AG09319 (cell line): ENCODE measurements around the gene OSMR.

Experiments
- DNase-seq: peaks from one replicate; pipeline ENCODE4 v3.0.0-alpha.2; 2010; ENCODE audit warnings: low read depth; ENCODE audit errors: extremely low read depth
- CTCF ChIP-seq: IDR thresholded peaks from 2 replicates; pipeline ENCODE4 v1.5.1; 2011; ENCODE audit warnings: low read depth, mild to moderate bottlenecking, inconsistent platforms, low read length, moderate library complexity

Gene OSMR

DNA sequence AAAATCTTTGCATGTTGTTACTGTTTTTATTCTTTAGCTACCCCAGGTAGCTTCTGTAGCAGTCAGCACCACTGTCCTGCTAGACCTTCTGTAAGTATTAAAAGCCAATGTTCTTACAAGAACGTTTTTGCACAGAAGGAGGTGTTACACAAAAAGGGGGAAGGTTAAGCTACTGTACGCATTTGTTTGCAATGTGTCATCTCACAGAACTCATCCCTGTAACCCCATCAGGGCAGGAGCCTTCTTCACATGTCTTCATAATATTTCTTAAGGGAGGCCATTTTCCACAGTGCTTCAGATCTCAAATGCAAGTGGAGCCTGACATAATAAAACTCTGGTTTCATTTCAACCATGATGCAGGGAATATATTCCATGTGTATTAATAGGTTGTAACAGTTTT is 67.9 kb downstream of the OSMR start:
- no peak for TF ChIP-seq CTCF
- DNase-seq: no peak

- DNase-seq: no peak
- no peak for TF ChIP-seq CTCF
Measured at GRCh38 chr5:38916802-38917201, 71.0 kb downstream of the OSMR start.

- no peak for TF ChIP-seq CTCF
- no peak for DNase-seq
Measured at GRCh38 chr5:38921174-38921573, 75.4 kb downstream of the OSMR start.

DNA sequence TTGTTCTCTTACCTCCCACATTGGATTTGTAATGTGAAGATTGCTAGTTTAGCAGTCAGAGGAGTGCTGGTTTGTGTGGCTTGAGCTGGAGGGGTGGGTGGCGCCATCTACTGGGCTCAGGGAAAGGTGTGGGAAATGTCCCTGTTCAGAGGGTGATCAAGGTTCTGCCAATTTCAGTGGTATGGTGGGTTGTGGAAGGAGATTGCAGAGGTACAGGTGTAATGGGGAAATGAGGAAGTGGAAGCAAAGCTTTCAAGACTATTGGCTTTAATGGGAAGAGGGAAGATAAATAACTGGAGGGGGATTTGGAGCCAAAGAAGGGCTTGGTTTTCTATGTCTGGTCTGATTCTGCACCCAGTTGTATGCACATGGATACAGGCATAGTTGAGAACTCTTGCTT is 76.4 kb downstream of the OSMR start:
- peak; percentile 71 for TF ChIP-seq CTCF
- no peak for DNase-seq

DNA sequence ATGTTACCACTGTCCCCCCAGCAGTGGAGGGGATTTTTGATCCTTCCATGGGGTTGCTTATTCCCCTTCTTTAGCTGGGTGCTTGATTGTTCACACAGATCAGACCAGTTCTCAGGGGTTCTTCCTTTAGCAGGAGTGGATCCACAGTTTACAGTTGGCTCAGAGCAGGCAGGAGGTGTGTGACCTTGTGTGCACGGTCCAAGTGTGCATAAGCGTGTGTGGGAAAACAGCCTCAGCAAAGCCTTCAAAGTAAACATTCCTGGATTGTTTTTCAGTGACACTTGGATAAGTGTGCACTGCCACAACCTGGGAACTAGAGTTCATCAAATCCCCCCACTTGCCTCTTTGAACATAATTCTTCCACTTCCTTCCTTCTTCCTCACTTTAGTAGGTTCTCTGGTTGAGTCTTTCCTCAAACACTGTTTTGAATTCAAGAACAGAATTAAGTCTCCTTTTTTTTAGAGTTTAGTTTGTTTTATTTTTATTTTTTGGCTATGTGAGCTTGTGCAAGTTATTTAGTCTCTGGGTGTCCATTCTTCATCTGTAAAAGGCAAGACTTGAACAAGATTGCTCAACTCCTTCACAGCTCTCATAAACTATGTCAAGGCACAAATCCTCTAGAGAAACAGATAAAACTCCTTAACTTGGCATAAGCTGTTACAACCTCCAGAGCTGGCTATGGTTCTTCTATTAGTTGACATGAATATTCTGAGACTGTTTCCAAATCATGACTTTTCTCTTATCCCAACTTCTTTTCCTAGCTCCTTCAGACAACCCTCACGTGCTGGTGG is 78.0 kb downstream of the OSMR start:
- TF ChIP-seq CTCF: no peak
- no peak for DNase-seq

GRCh38 chr5:38925154-38925925 is 79.5 kb downstream of the OSMR start:
- TF ChIP-seq CTCF: no peak

GRCh38 chr5:38926121-38926520 is 80.3 kb downstream of the OSMR start:
- DNase-seq: no peak
- no peak for TF ChIP-seq CTCF

More at GRCh38 chr5:38925154-38925925, 79.5 kb downstream of the OSMR start:
- DNase-seq: no peak
